CD4-positive, CD25-positive, alpha-beta regulatory T cell (primary cell): ENCODE results near the gene PDZD8. TPM values are rescaled to one million over a fixed set of nuclear protein-coding genes. Genes with fewer than 3 reads are reported as not detected.

ENCODE experiments used
- ATAC-seq, 2 donors: fragments of 150-1000 bp; cut with Tn5 transposase; one replicate each; pipeline ENCODE4 v1.10.0; 2021; ENCODE audit warnings: low read depth in 2 of 2, moderate number of reproducible peaks in 2 of 2, moderate library complexity in 1 of 2
- DNase-seq, 3 donors: peaks; one replicate each; pipeline versions ENCODE4 v3.0.0 to v3.0.0-alpha.2; 2012 to 2022; ENCODE audit warnings: mixed read lengths in 1 of 3
- H3K27ac ChIP-seq: one replicate; pipeline ENCODE4 v1.7.0; 2013; ENCODE audit warnings: mild to moderate bottlenecking, low read length; ENCODE audit not compliant: insufficient read depth, poor library complexity, severe bottlenecking
- H3K27me3 ChIP-seq: one replicate; pipeline ENCODE4 v1.7.0; 2013; ENCODE audit warnings: low read length; ENCODE audit not compliant: control insufficient read depth, insufficient read depth
- H3K36me3 ChIP-seq: one replicate; pipeline ENCODE4 v1.7.0; 2013; ENCODE audit warnings: mild to moderate bottlenecking, low read length, moderate library complexity; ENCODE audit not compliant: control insufficient read depth, insufficient read depth
- H3K4me1 ChIP-seq: 2 replicates; pipeline ENCODE4 v1.7.0; 2013; ENCODE audit warnings: mild to moderate bottlenecking, low read length; ENCODE audit not compliant: insufficient read depth, control insufficient read depth, poor library complexity, severe bottlenecking
- H3K4me3 ChIP-seq: one replicate; pipeline ENCODE4 v1.7.0; 2013; ENCODE audit warnings: low read depth, mild to moderate bottlenecking, low read length, moderate library complexity
- H3K9me3 ChIP-seq, 2 experiments: 1 replicate in 1 of 2; 2 replicates in 1 of 2; pipeline ENCODE4 v1.7.0; 2013; ENCODE audit warnings: low read length in 2 of 2, mild to moderate bottlenecking in 1 of 2, moderate library complexity in 1 of 2; ENCODE audit not compliant: control insufficient read depth in 2 of 2
- H3K27ac Mint-ChIP-seq, 3 donors: one replicate each; pipeline ENCODE4 v1.8.0; 2020 to 2022; ENCODE audit warnings: mild to moderate bottlenecking in 3 of 3, mixed read lengths in 3 of 3, moderate library complexity in 2 of 3
- H3K27me3 Mint-ChIP-seq: one replicate; pipeline ENCODE4 v1.8.0; 2022; ENCODE audit warnings: mild to moderate bottlenecking, mixed read lengths
- H3K36me3 Mint-ChIP-seq: one replicate; pipeline ENCODE4 v1.8.0; 2020; ENCODE audit warnings: mixed read lengths
- H3K4me1 Mint-ChIP-seq, 4 donors: one replicate each; pipeline ENCODE4 v1.8.0; 2020 to 2022; ENCODE audit warnings: mixed read lengths in 4 of 4, mild to moderate bottlenecking in 1 of 4
- H3K4me3 Mint-ChIP-seq, 4 donors: one replicate each; pipeline ENCODE4 v1.8.0; 2020 to 2022; ENCODE audit warnings: mild to moderate bottlenecking in 4 of 4, mixed read lengths in 4 of 4, moderate library complexity in 3 of 4
- H3K9me3 Mint-ChIP-seq, 7 donors: one replicate each; pipeline ENCODE4 v1.8.0; 2020 to 2022; ENCODE audit warnings: mixed read lengths in 7 of 7, mild to moderate bottlenecking in 3 of 7, moderate library complexity in 2 of 7
- polyA plus RNA-seq, 4 donors: library from polyadenylated mRNA; unstranded; fragments of 300-500 nt; fragmentation: Illumina TruSeq; gene quantifications; one replicate each; pipeline ENCODE4 v1.2.3, GENCODE V29; 2021
- total RNA-seq: library from RNA; stranded (reverse); gene quantifications from one replicate; pipeline ENCODE4 v1.2.3, GENCODE V29; 2022

PDZD8 gene
- total and polyA plus RNA-seq, 5 donors from 2014 or later, result 3.1 to 30.4 (median 8.4) TPM

DNA sequence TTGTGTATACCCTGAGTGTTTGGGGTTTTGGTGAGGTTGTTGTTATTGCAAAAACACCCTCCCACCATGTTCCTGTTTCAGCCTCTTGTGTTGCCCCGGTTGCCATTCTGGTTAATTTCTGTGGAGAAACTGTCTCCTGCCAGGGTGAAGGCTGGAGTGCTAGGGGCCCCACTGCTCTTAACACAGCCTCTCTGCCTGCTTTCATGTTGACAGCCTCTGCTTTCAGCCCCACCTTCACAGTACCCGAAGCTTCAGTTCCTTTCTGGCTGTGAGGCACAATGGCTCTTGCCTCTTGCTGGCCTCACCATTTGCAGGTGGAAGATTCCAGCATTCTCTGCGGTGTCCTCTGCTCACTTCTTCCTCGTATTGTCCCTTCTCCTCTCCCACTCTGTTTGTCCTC, 115.2 kb downstream of the PDZD8 start:
- no peak overlapping the region for H3K27ac Mint-ChIP-seq
- H3K4me3 Mint-ChIP-seq, result no peak overlapping the region
- no peaks in the 10 kb centered on the region for H3K4me1 ChIP-seq
- no peak overlapping the region for H3K27ac ChIP-seq
- H3K9me3 ChIP-seq, result no peaks in the 10 kb centered on the region
- ATAC-seq (no peak), DNase-seq (no peak)
- no peaks in the 10 kb centered on the region for H3K36me3 Mint-ChIP-seq
- peaks cover 32% of the 10 kb centered on the region for H3K27me3 Mint-ChIP-seq
- H3K9me3 Mint-ChIP-seq, result no peaks in the 10 kb centered on the region
- no peaks in the 10 kb centered on the region for H3K4me1 Mint-ChIP-seq
- H3K36me3 ChIP-seq, result no peaks in the 10 kb centered on the region
- no peak overlapping the region for H3K4me3 ChIP-seq
- H3K27me3 ChIP-seq, result peaks cover 13% of the 10 kb centered on the region

- no peaks in the 10 kb centered on the region for H3K4me1 Mint-ChIP-seq
- H3K27me3 Mint-ChIP-seq, result peaks cover 27% of the 10 kb centered on the region
- Histone ChIP-seq H3K36me3 (no peaks in the 10 kb centered on the region), H3K27ac (no peak overlapping the region), H3K4me3 (no peak overlapping the region), H3K4me1 (no peaks in the 10 kb centered on the region), H3K27me3 (peaks cover 13% of the 10 kb centered on the region), H3K9me3 (no peaks in the 10 kb centered on the region)
- no peak overlapping the region for H3K27ac Mint-ChIP-seq
- no peak for ATAC-seq
- no peaks in the 10 kb centered on the region for H3K36me3 Mint-ChIP-seq
- no peak for DNase-seq
- no peaks in the 10 kb centered on the region for H3K9me3 Mint-ChIP-seq
- H3K4me3 Mint-ChIP-seq, result no peak overlapping the region
Measured at GRCh38 chr10:117259279-117259678, 116.0 kb downstream of the PDZD8 start.

GRCh38 chr10:117257721-117258120, 117.5 kb downstream of the PDZD8 start:
- no peak for DNase-seq
- peaks cover 13% of the 10 kb centered on the region for H3K27me3 ChIP-seq
- H3K27ac Mint-ChIP-seq, result no peak overlapping the region
- no peaks in the 10 kb centered on the region for H3K4me1 Mint-ChIP-seq
- H3K36me3 Mint-ChIP-seq, result no peaks in the 10 kb centered on the region
- no peak for ATAC-seq
- no peaks in the 10 kb centered on the region for H3K9me3 ChIP-seq
- H3K27ac ChIP-seq, result no peak overlapping the region
- H3K4me1 ChIP-seq, result no peaks in the 10 kb centered on the region
- H3K4me3 ChIP-seq, result no peak overlapping the region
- peaks cover 20% of the 10 kb centered on the region for H3K27me3 Mint-ChIP-seq
- no peak overlapping the region for H3K4me3 Mint-ChIP-seq
- no peaks in the 10 kb centered on the region for H3K36me3 ChIP-seq
- H3K9me3 Mint-ChIP-seq, result no peaks in the 10 kb centered on the region

- no peaks in the 10 kb centered on the region for H3K4me1 ChIP-seq
- ATAC-seq, result no peak
- Mint-ChIP-seq H3K4me3 (no peak overlapping the region), H3K9me3 (no peaks in the 10 kb centered on the region), H3K27ac (no peak overlapping the region), H3K27me3 (peaks cover 16% of the 10 kb centered on the region), H3K36me3 (no peaks in the 10 kb centered on the region), H3K4me1 (no peaks in the 10 kb centered on the region)
- no peaks in the 10 kb centered on the region for H3K36me3 ChIP-seq
- no peak overlapping the region for H3K4me3 ChIP-seq
- H3K27me3 ChIP-seq, result peaks cover 11% of the 10 kb centered on the region
- no peaks in the 10 kb centered on the region for H3K9me3 ChIP-seq
- H3K27ac ChIP-seq, result no peak overlapping the region
- no peak for DNase-seq
Measured at GRCh38 chr10:117256910-117257309, 118.3 kb downstream of the PDZD8 start.

DNA sequence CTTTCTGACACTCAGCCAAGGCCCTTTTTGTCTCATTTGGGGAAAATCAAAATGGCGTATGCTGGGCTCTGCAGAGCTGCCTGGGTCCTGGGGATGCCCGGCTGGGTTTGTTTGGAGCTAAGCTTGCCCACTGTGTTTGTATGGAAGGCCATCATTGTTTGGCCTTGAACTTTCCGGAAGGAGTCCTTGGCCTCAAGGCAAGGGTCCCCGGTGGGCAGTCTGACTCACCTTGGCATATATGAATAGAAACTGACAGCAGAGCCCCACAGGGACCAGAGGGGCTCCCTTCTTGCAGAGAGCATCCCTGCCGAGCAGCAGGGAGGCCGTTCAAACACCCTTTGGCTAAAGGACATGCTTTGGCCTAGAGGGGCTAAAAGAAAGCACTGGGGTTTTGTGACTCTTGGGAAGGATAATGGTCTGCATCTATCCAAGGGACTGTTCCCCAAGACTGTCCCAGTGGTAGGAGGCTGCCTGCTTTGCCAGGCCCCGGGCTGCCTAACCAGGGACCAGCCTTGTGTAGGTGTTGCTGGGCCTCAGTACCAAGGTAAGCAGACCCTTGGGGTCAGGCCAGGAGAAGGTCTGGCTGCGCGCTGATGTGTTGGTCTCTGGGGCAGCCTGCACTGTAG, 119.3 kb downstream of the PDZD8 start:
- Histone ChIP-seq H3K9me3 (no peaks in the 10 kb centered on the region), H3K27me3 (peaks cover 11% of the 10 kb centered on the region), H3K4me1 (no peaks in the 10 kb centered on the region), H3K27ac (no peak overlapping the region), H3K4me3 (no peak overlapping the region), H3K36me3 (no peaks in the 10 kb centered on the region)
- Mint-ChIP-seq H3K36me3 (no peaks in the 10 kb centered on the region), H3K27ac (no peak overlapping the region), H3K4me3 (no peak overlapping the region), H3K4me1 (no peaks in the 10 kb centered on the region), H3K27me3 (peaks cover 10% of the 10 kb centered on the region), H3K9me3 (no peaks in the 10 kb centered on the region)
- DNase-seq (no peak), ATAC-seq (no peak)

DNA sequence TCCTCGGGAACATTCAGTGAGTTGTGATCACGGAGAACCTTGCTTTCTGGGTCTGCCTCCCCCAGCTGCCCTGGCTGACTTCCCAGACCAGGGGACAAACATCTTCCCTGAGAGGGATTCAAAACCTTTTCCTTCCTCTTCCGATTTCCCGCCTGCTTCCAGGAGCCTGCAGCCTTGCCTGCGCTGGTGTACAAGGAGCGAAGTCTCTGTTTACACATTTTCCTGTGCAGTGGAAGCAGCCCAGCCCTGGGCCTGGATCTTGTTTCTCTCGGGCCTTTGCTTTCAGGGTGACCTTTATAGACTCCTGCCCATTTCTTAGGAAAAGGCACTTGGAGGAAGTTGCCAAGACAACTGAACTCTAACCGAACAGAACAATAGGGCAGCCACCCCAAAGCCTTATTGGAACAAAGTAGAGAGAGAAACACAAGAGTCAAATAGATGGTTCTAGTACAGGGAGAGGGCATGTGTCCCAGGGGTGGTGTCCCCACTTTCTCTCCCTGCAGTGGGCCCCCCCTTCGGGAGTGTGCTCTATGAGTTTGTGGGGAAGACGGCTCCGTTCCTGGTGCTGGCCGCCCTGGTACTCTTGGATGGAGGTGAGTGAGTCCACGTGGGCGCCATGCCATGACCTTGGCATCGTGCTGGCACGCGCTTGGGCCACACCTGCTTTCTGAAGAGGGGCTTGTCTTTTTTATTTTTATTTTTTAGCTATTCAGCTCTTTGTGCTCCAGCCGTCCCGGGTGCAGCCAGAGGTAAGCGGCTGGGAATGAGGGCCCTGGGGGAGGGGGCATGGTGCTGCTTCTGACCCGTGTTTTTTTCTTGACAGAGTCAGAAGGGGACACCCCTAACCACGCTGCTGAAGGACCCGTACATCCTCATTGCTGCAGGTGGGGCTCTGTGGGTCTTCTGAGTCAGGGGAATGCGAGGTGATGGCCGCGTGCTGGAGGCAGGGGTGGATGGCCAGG, 120.2 kb downstream of the PDZD8 start:
- ATAC-seq (no peak), DNase-seq (no peak)
- H3K4me3 Mint-ChIP-seq, result no peak overlapping the region
- H3K27me3 Mint-ChIP-seq, result peaks cover 11% of the 10 kb centered on the region
- no peaks in the 10 kb centered on the region for H3K36me3 Mint-ChIP-seq
- Histone ChIP-seq H3K27ac (no peak overlapping the region), H3K36me3 (no peaks in the 10 kb centered on the region), H3K4me3 (no peak overlapping the region), H3K9me3 (no peaks in the 10 kb centered on the region), H3K4me1 (no peaks in the 10 kb centered on the region), H3K27me3 (peaks cover 6% of the 10 kb centered on the region)
- H3K9me3 Mint-ChIP-seq, result no peaks in the 10 kb centered on the region
- no peak overlapping the region for H3K27ac Mint-ChIP-seq
- no peaks in the 10 kb centered on the region for H3K4me1 Mint-ChIP-seq

DNA sequence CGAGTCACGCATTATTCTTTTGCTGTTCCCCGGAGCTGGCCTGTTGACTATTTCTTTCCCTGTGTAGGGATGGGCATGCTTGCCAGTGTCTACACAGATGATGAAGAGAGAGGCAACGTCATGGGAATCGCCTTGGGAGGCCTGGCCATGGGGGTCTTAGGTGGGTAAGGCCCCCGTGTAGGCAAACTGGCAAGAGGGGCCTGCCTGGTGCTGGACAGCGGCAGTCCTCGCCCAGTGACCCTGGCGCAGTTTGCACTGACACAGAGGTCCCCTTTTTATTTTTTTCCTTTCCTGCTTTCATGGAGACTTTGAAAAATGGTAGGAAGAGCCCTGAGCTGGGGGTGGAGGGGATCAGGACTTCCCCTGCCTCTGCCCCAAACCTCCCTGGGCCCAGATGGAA, 120.9 kb downstream of the PDZD8 start:
- H3K36me3 Mint-ChIP-seq, result no peaks in the 10 kb centered on the region
- Histone ChIP-seq H3K4me3 (no peak overlapping the region), H3K27me3 (peaks cover 3% of the 10 kb centered on the region), H3K9me3 (no peaks in the 10 kb centered on the region), H3K36me3 (no peaks in the 10 kb centered on the region), H3K4me1 (no peaks in the 10 kb centered on the region), H3K27ac (no peak overlapping the region)
- H3K4me3 Mint-ChIP-seq, result no peak overlapping the region
- no peak for DNase-seq
- no peaks in the 10 kb centered on the region for H3K4me1 Mint-ChIP-seq
- ATAC-seq, result no peak
- H3K9me3 Mint-ChIP-seq, result no peaks in the 10 kb centered on the region
- peaks cover 17% of the 10 kb centered on the region for H3K27me3 Mint-ChIP-seq
- H3K27ac Mint-ChIP-seq, result no peak overlapping the region

DNA sequence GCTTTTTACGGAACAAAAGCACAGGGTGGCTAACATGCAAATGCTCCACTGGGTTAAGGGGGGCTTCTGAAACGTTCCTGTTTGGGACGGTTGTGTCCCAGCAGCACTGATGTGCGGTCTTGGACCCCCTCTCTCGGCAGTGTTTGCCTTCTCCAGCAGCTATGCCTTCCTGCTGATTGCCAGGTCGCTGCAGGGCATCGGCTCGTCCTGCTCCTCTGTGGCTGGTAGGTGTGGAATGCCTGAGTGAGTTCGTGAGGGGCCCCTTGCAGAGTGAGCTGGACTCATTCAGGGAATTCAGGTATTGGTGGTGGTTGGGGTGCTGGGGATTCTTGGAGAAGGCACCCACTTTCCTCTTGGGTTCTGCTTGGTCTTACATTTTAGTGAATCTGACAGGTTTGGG, 121.3 kb downstream of the PDZD8 start:
- Mint-ChIP-seq H3K27ac (no peak overlapping the region), H3K4me1 (no peaks in the 10 kb centered on the region), H3K4me3 (no peak overlapping the region), H3K36me3 (no peaks in the 10 kb centered on the region), H3K27me3 (peaks cover 17% of the 10 kb centered on the region), H3K9me3 (no peaks in the 10 kb centered on the region)
- H3K9me3 ChIP-seq, result no peaks in the 10 kb centered on the region
- H3K27me3 ChIP-seq, result no peaks in the 10 kb centered on the region
- H3K27ac ChIP-seq, result no peak overlapping the region
- no peak for DNase-seq
- no peaks in the 10 kb centered on the region for H3K4me1 ChIP-seq
- ATAC-seq, result no peak
- no peak overlapping the region for H3K4me3 ChIP-seq
- H3K36me3 ChIP-seq, result no peaks in the 10 kb centered on the region
